HG03457 (cell line): Measurements from ENCODE around the gene SARNP.
A peak's percentile ranks its signal among the peaks of the same experiment; 100 is the strongest.

Experiments
- ATAC-seq: cut with Tn5 transposase; IDR thresholded peaks from one replicate; pipeline ENCODE4 v1.9.1; 2021; ENCODE audit warnings: moderate number of reproducible peaks; ENCODE audit not compliant: unreplicated experiment

SARNP gene

DNA sequence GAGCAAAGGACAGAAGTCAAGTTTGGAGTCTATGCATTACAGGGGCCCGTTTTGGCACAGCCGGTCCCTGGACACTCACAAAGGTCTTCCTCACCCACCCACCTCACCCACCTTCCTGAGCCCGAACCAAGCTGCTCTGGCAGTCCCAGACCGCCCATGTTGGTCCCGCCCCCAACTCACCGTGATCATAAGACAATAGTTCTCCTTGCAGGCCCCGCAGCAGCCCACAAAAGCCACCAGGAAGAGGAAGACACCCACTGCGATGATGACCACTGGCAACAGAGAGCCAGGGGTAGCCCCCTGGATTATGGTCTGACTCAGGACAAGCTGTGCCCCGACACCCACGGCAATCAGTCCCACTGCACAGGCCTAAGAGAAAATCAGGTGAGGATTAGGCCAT is 90.6 kb downstream of the SARNP start:
- no peak for ATAC-seq

DNA sequence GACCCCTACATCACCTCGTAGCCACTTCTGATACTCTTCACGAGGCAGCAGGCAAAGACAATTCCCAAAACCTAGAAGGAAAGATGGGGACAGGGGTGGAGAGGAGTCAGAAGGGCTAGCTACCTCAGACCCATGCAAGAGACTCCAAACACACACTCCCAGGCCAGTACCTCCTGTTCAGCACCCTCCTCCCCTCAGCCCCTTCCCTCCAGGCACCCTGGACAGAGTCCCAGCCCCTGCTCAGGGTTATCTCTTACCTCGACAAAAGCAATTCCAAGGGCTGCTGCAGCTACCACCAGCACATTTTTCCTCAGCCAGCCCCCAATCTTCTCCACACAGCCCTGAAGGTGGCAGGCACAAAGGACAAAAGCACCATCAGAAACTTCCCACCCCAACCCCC is 92.0 kb downstream of the SARNP start:
- no peak for ATAC-seq

DNA sequence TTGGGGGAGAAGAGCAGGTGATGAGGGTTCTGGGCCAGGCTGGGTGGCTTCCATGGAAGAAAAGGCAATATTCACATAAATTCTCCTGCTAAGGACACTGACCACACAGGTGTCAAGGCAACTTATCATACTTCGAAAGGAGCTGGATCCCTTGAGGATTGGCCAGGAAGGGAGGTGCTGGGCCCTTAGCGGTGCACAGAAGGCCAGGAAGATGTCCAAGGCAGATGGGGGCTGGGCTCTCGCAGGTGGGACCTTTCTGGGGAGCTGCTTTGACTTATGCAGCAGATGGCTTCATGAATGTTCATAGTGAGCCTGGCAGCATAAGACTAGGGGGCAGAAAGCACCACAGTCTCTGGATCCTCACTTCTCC is 92.6 kb downstream of the SARNP start:
- no peak for ATAC-seq

DNA sequence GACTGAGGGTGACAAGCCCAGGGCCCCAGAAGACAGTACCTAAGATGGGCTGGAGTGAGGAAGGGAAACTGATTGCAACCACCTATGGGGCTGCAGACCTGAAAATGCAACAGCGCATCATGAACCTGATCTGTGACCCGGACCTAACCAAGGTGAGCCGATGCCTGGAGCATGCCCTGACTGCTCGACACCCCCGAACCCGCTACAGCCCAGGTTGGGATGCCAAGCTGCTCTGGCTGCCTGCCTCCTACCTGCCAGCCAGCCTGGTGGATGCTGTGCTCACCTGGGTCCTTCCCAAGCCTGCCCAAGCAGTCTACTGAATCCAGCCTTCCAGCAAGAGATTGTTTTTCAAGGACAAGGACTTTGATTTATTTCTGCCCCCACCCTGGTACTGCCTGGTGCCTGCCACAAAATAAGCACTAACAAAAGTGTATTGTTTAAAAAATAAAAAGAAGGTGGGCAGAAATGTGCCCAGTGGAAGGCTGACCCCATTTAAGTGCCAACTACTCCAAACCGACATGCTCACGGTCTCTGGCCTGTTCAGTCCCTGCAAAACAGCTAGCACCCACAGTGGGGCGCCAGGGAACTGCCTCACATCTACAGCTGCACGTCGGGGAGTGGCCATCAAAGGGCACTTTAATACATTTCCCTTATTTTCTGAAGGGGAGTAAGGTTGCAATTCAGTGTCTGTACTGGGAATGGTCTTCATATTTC is 93.1 kb downstream of the SARNP start:
- no peak for ATAC-seq

GRCh38 chr12:55723516-55724225 is 93.9 kb downstream of the SARNP start:
- no peak for ATAC-seq

- ATAC-seq = no peak
These were observed 94.6 kb downstream of the SARNP start for GRCh38 chr12:55722948-55723347.

DNA sequence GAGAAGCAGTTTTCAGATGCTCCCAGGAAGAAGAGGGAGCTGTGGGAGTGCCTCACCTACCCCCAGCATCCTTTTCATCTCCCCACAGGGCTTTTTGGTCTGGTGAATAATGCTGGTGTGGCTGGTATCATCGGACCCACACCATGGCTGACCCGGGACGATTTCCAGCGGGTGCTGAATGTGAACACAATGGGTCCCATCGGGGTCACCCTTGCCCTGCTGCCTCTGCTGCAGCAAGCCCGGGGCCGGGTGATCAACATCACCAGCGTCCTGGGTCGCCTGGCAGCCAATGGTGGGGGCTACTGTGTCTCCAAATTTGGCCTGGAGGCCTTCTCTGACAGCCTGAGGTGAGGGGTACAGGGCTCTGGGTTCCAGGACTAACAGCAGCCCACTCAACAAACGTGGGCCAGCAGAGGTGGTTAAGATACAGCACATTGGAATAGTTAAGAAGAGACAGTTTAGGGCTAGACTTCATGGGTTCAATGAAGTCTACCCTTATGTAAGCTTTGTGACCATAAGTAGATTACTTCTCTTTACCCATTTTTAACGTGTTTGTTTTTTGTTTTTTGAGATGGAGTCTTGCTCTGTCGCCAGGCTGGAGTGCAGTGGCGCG is 95.8 kb downstream of the SARNP start:
- ATAC-seq = no peak

GRCh38 chr12:55720894-55721444 is 96.6 kb downstream of the SARNP start:
- no peak for ATAC-seq

DNA sequence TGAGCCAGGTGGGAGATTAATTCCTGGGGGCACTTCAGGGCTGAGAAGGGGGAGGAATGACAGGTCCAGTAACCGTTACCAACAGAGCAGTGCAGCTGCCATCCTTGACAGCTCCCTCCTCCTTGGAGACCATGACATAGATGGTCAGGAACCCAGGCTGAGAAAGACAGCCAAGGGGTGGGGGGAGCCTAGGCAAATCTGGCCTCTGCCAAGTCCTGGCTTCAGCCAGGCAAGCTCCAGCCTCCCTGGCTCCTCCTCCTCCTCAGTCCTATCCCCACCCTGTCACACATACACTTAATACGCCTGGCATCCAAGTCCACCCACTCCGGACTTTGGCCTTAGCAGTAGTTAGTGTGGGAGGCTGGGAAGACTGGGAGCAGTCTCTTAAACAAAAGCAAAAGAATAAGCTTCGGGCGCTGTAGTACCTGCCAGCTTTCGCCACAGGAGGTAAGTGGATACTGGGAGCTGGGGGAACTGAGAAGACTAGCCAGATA is 97.4 kb downstream of the SARNP start, which contains the start of gene RDH5:
Gene RDH5, plus strand, starts transcription at position 323 of the 494 bp plus-strand sequence. CDS start 792 bp downstream, outside the sequence.
- no peak for ATAC-seq

- ATAC-seq = no peak
These were observed 98.2 kb downstream of the SARNP start for GRCh38 chr12:55719371-55719770.

DNA sequence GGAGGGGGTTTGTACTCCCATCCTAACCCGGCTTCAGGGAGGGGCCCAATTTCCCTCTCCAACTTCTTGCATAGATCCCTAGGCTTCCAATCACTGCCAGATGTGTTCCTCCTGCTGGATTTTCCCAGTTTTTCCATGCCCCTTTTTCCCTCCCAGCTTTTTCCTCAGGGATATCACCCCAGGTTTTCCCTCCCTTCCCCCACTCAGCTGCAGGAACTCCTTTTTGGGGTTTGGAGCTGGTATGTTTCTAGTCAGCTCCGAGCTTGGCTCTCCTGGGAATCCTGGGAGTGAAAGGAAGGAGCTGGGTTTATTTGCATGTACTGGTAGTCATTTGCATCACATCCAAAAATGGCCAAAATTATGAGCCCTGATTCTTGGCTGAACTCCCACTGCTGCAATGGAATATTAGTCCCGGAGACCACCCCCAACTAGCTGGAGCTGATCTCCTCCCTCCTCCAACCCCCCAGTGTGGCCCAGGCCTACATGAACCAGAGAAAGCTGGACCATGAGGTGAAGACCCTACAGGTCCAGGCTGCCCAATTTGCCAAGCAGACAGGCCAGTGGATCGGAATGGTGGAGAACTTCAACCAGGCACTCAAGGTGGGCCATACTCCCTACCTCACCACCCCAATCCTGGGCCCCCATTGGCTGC is 98.8 kb downstream of the SARNP start:
- no peak for ATAC-seq

GRCh38 chr12:55718015-55718414 is 99.5 kb downstream of the SARNP start:
- no peak for ATAC-seq

- ATAC-seq = no peak
These were observed 100.2 kb downstream of the SARNP start for GRCh38 chr12:55717011-55718007.

GRCh38 chr12:55716582-55716957 is 101.0 kb downstream of the SARNP start:
- ATAC-seq = no peak

DNA sequence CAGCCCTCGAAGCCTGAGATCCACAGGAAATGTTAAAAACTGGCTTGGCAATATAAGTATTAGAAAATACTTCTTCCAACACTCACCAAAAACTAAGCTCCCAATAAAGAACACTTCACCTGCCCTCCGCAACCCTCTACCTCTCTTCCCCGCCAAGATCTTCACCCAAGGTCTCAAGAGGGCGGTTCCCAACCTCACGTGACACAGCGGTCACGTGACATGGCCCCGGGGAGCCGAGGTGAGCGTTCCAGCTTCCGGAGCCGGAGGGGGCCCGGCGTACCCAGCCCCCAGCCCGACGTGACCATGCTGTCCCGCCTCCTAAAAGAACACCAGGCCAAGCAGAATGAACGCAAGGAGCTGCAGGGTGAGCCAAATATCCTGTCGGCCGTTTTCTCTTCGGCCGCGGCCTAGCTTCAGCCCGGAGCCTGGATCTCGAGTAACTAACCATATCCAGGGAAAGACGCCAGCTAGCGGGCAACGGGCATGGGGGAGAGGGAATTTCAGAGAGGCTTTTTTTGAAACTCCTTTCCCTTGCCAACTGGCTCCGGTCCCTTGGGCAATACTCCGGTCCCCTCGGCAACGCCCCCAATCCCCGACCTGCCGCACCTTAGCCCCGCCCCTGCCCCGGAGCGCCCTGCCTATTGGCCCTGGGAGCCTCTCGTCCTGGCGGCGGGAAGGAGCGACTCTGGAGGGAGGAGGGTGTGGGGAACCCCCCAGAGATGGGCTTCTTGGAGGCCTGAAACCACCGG is 101.5 kb downstream of the SARNP start, which contains the start of gene BLOC1S1:
Gene BLOC1S1, plus strand, starts transcription at position 214 of the 749 bp plus-strand sequence. Its CDS starts 6 bp downstream, at position 220.
- peak; percentile 82 for ATAC-seq

DNA sequence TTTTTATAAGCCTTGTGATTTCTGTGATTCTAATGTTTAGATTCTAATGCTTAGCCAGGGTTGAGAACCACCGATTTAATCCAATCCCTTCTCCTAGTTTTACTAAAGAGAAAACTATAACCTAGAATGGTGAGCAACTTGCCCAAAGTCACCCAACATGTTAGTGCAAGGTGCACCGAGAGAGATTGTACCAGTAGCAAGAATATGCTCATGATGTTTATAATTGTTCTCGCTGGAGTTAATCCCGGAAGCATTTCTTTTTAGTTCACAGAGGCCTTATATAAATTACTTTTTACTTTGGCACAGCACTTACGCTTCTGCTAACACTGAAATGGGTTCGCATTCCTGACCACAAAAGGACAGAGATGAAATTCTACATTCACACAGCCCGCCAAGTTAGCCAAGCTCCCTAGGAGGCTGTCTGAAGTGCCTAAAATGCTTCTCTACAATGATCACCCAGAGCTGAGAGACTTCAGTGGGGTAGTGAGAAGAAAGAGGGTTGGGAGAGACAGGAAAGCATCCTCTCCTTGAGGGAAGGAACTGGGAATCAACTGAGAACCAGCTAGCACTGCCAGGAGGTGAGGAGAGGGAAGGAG is 102.3 kb downstream of the SARNP start:
- no peak for ATAC-seq

- ATAC-seq = no peak
These were observed 103.8 kb downstream of the SARNP start for GRCh38 chr12:55713721-55714120.

GRCh38 chr12:55712700-55713415 is 104.7 kb downstream of the SARNP start:
- ATAC-seq = no peak
